ENCODE measurements around the gene TGFBR2.

- TF ChIP-seq POLR2AphosphoS5 (IDR thresholded peaks at IDR 0.05; ENCODE audit: borderline replicate concordance, low read depth, low read length) (no peak), EZH2 (IDR thresholded peaks at IDR 0.05) (no peak)
Observed at GRCh38 chr3:30646181-30646876, 39.9 kb downstream of the TGFBR2 start.

Measured in SK-N-MC (cell line).